CD8-positive, alpha-beta memory T cell (primary cell): ENCODE data around the gene ZNF165. TPM values are rescaled to one million over a fixed set of nuclear protein-coding genes. Genes with fewer than 3 reads are reported as not detected.

Experiments
- CTCF ChIA-PET: fragments of 350-600 bp; sonication (Branson Sonifier 250); formaldehyde crosslinking; loops from one replicate; lab custom pipeline; 2021; ENCODE audit warnings: antibody characterized with exemption; lab: Charles Lee
- POLR2A ChIA-PET: fragments of 350-600 bp; sonication (Branson Sonifier 250); formaldehyde crosslinking; loops from one replicate; lab custom pipeline; 2021; ENCODE audit warnings: antibody characterized with exemption; lab: Charles Lee
- DNase-seq, 5 donors: peaks; one replicate each; pipeline versions ENCODE4 v3.0.0 to v3.0.0-alpha.2; 2020 to 2022; ENCODE audit warnings: mixed read lengths in 1 of 5
- H3K27ac ChIP-seq: one replicate; pipeline ENCODE4 v1.7.0; 2013; ENCODE audit warnings: low read depth, mild to moderate bottlenecking, low read length, moderate library complexity
- H3K27me3 ChIP-seq: 2 replicates; pipeline ENCODE4 v1.7.0; 2013; ENCODE audit warnings: low read length, mild to moderate bottlenecking; ENCODE audit not compliant: insufficient read depth, poor library complexity, severe bottlenecking
- H3K36me3 ChIP-seq: 2 replicates; pipeline ENCODE4 v1.7.0; 2013; ENCODE audit warnings: mild to moderate bottlenecking, low read length, moderate library complexity; ENCODE audit not compliant: insufficient read depth
- H3K4me1 ChIP-seq: 2 replicates; pipeline ENCODE4 v1.7.0; 2013; ENCODE audit warnings: mild to moderate bottlenecking, low read length, moderate library complexity; ENCODE audit not compliant: insufficient read depth
- H3K4me3 ChIP-seq: 2 replicates; pipeline ENCODE4 v1.7.0; 2013; ENCODE audit warnings: mild to moderate bottlenecking, low read length
- H3K9me3 ChIP-seq: 2 replicates; pipeline ENCODE4 v1.7.0; 2013; ENCODE audit warnings: mild to moderate bottlenecking, low read length
- H3K27ac Mint-ChIP-seq, 8 donors: one replicate each; pipeline ENCODE4 v1.8.0; 2020 to 2021; ENCODE audit warnings: mixed read lengths in 8 of 8, mild to moderate bottlenecking in 6 of 8, inconsistent platforms in 3 of 8, moderate library complexity in 3 of 8
- H3K27me3 Mint-ChIP-seq, 2 donors: one replicate each; pipeline ENCODE4 v1.8.0; 2020 to 2021; ENCODE audit warnings: mixed read lengths in 2 of 2, mild to moderate bottlenecking in 1 of 2, moderate library complexity in 1 of 2
- H3K36me3 Mint-ChIP-seq, 3 donors: one replicate each; pipeline ENCODE4 v1.8.0; 2020 to 2021; ENCODE audit warnings: mixed read lengths in 3 of 3, inconsistent platforms in 1 of 3, mild to moderate bottlenecking in 1 of 3
- H3K4me1 Mint-ChIP-seq, 3 donors: one replicate each; pipeline ENCODE4 v1.8.0; 2020 to 2021; ENCODE audit warnings: mixed read lengths in 3 of 3, inconsistent platforms in 1 of 3, mild to moderate bottlenecking in 1 of 3
- H3K4me3 Mint-ChIP-seq, 7 donors: one replicate each; pipeline ENCODE4 v1.8.0; 2020 to 2021; ENCODE audit warnings: mixed read lengths in 7 of 7, mild to moderate bottlenecking in 6 of 7, moderate library complexity in 4 of 7, inconsistent platforms in 2 of 7
- H3K9me3 Mint-ChIP-seq, 5 donors: one replicate each; pipeline ENCODE4 v1.8.0; 2020 to 2022; ENCODE audit warnings: mixed read lengths in 5 of 5, mild to moderate bottlenecking in 3 of 5, moderate library complexity in 2 of 5, inconsistent platforms in 1 of 5
- polyA plus RNA-seq: library from polyadenylated mRNA; unstranded; fragments of 300-500 nt; fragmentation: Illumina TruSeq; gene quantifications from one replicate; pipeline ENCODE4 v1.2.3, GENCODE V29; 2021
- total RNA-seq, 2 experiments: library from RNA; stranded (reverse); gene quantifications; one replicate each; pipeline ENCODE4 v1.2.3, GENCODE V29; 2021

The ZNF165 gene
- total and polyA plus RNA-seq, 3 experiments from 2014 or later, result 0.78 to 1.9 (median 1.6) TPM

GRCh38 chr6:28104392-28105244 is 24.2 kb downstream of the ZNF165 start:
- Mint-ChIP-seq H3K36me3 (peaks cover 3 to 8% (median 6%) of the 10 kb centered on the region in 3 donors), H3K27ac (peak overlapping the region; percentile 81 to 97 (median 95)), H3K4me3 (peak overlapping the region; percentile 91 to 94 (median 93)), H3K4me1 (peaks cover 11 to 15% (median 11%) of the 10 kb centered on the region in 3 donors), H3K27me3 (peaks cover 14 to 16% of the 10 kb centered on the region in 2 donors), H3K9me3 (no peaks in the 10 kb centered on the region)
- H3K36me3 ChIP-seq, result no peaks in the 10 kb centered on the region
- ChIA-PET POLR2A (interaction anchor here (0.6 to 2.2 kb wide), 12 partner anchors 12 to 625 kb away, joined by 3 to 12 read pairs (median 4); partner anchors contain the start of genes ZKSCAN4, ZKSCAN8, ZSCAN16 and ZSCAN31), CTCF (interaction anchor here (0.8 to 2.1 kb wide), 16 partner anchors 8 to 257 kb away, joined by 3 to 14 read pairs (median 4); partner anchors contain the start of genes ZKSCAN4 and ZSCAN16)
- H3K27me3 ChIP-seq, result no peaks in the 10 kb centered on the region
- H3K4me1 ChIP-seq, result no peaks in the 10 kb centered on the region
- no peaks in the 10 kb centered on the region for H3K9me3 ChIP-seq
- peak overlapping the region; percentile 78 for H3K27ac ChIP-seq
- H3K4me3 ChIP-seq, result peak overlapping the region; percentile 64
- peak; percentile 77 to 89 (median 81) for DNase-seq

- Histone ChIP-seq H3K27ac (peak overlapping the region; percentile 78), H3K9me3 (no peaks in the 10 kb centered on the region), H3K4me1 (no peaks in the 10 kb centered on the region), H3K36me3 (no peaks in the 10 kb centered on the region), H3K4me3 (peak overlapping the region; percentile 64), H3K27me3 (no peaks in the 10 kb centered on the region)
- Mint-ChIP-seq H3K27me3 (peaks cover 9 to 17% of the 10 kb centered on the region in 2 donors), H3K36me3 (peaks cover 3 to 8% (median 4%) of the 10 kb centered on the region in 3 donors), H3K27ac (peak overlapping the region; percentile 51 to 97 (median 90)), H3K4me3 (peak overlapping the region; percentile 91 to 94 (median 93)), H3K4me1 (peaks cover 11 to 15% (median 11%) of the 10 kb centered on the region in 3 donors), H3K9me3 (no peaks in the 10 kb centered on the region)
- ChIA-PET POLR2A (interaction anchor here (0.9 to 2.2 kb wide), 10 partner anchors 12 to 626 kb away, joined by 3 to 12 read pairs (median 4); partner anchors contain the start of genes ZKSCAN4, ZKSCAN8 and ZSCAN31), CTCF (interaction anchor here (0.8 to 2.1 kb wide), 14 partner anchors 9 to 256 kb away, joined by 3 to 14 read pairs (median 4); partner anchors contain the start of genes ZKSCAN4 and ZSCAN16)
- no peak for DNase-seq
Measured at GRCh38 chr6:28105245-28105639, 24.9 kb downstream of the ZNF165 start.

- DNase-seq, result no peak
- H3K9me3 ChIP-seq, result no peaks in the 10 kb centered on the region
- H3K4me1 Mint-ChIP-seq, result peaks cover 11 to 15% (median 11%) of the 10 kb centered on the region in 3 donors
- no peaks in the 10 kb centered on the region for H3K27me3 ChIP-seq
- H3K27ac ChIP-seq, result no peak overlapping the region
- H3K27me3 Mint-ChIP-seq, result peaks cover 4 to 11% of the 10 kb centered on the region in 2 donors
- H3K36me3 Mint-ChIP-seq, result peaks cover 0 to 8% (median 3%) of the 10 kb centered on the region in 3 donors
- no peaks in the 10 kb centered on the region for H3K9me3 Mint-ChIP-seq
- H3K27ac Mint-ChIP-seq, result no peak overlapping the region
- H3K4me1 ChIP-seq, result no peaks in the 10 kb centered on the region
- no peak overlapping the region for H3K4me3 Mint-ChIP-seq
- H3K36me3 ChIP-seq, result no peaks in the 10 kb centered on the region
- H3K4me3 ChIP-seq, result no peak overlapping the region
- ChIA-PET CTCF (interaction anchor here (1.2 kb wide), 1 partner anchor 249 kb away, joined by 4 read pairs; no protein-coding TSS in a partner anchor), POLR2A (no interaction called here)
Measured at GRCh38 chr6:28107506-28107905, 27.1 kb downstream of the ZNF165 start.

GRCh38 chr6:28111964-28112363 is 31.6 kb downstream of the ZNF165 start:
- H3K27me3 ChIP-seq, result no peaks in the 10 kb centered on the region

GRCh38 chr6:28115799-28116198 is 35.4 kb downstream of the ZNF165 start:
- Histone ChIP-seq H3K27me3 (no peaks in the 10 kb centered on the region), H3K36me3 (peaks cover 15% of the 10 kb centered on the region), H3K4me3 (no peak overlapping the region), H3K9me3 (no peaks in the 10 kb centered on the region), H3K4me1 (no peaks in the 10 kb centered on the region), H3K27ac (no peak overlapping the region)
- Mint-ChIP-seq H3K4me1 (no peaks in the 10 kb centered on the region), H3K36me3 (peaks cover 11 to 53% (median 15%) of the 10 kb centered on the region in 3 donors), H3K27ac (no peak overlapping the region), H3K27me3 (no peaks in the 10 kb centered on the region), H3K9me3 (no peaks in the 10 kb centered on the region), H3K4me3 (no peak overlapping the region)
- ChIA-PET CTCF (interaction anchor here (1.3 kb wide), 1 partner anchor 11 kb away, joined by 7 read pairs; no protein-coding TSS in a partner anchor), POLR2A (no interaction called here)
- no peak for DNase-seq

More at GRCh38 chr6:28111964-28112363, 31.6 kb downstream of the ZNF165 start:
- H3K9me3 ChIP-seq, result no peaks in the 10 kb centered on the region
- no peak overlapping the region for H3K4me3 ChIP-seq
- ChIA-PET CTCF (interaction anchor here (0.8 kb wide), 1 partner anchor 12 kb away, joined by 4 read pairs; the partner anchor contains the start of gene ZSCAN16), POLR2A (no interaction called here)
- no peak overlapping the region for H3K27ac ChIP-seq
- H3K4me1 ChIP-seq, result no peaks in the 10 kb centered on the region
- H3K36me3 Mint-ChIP-seq, result peaks cover 5 to 29% (median 10%) of the 10 kb centered on the region in 3 donors
- H3K36me3 ChIP-seq, result peaks cover 9% of the 10 kb centered on the region
- no peak overlapping the region for H3K27ac Mint-ChIP-seq
- H3K27me3 Mint-ChIP-seq, result peaks cover 4 to 9% of the 10 kb centered on the region in 2 donors
- H3K4me1 Mint-ChIP-seq, result no peaks in the 10 kb centered on the region
- DNase-seq, result no peak
- H3K9me3 Mint-ChIP-seq, result no peaks in the 10 kb centered on the region
- no peak overlapping the region for H3K4me3 Mint-ChIP-seq

- H3K36me3 ChIP-seq, result peaks cover 15% of the 10 kb centered on the region
- Mint-ChIP-seq H3K9me3 (no peaks in the 10 kb centered on the region), H3K4me3 (no peak overlapping the region), H3K27me3 (no peaks in the 10 kb centered on the region), H3K27ac (peak overlapping the region in 1 of 8 donors; percentile 22), H3K36me3 (peaks cover 11 to 60% (median 19%) of the 10 kb centered on the region in 3 donors), H3K4me1 (no peaks in the 10 kb centered on the region)
- no peak overlapping the region for H3K27ac ChIP-seq
- H3K4me3 ChIP-seq, result no peak overlapping the region
- CTCF ChIA-PET, result interaction anchor here (0.8 to 1.1 kb wide), 2 partner anchors 13 to 238 kb away, joined by 3 to 4 read pairs; no protein-coding TSS in a partner anchor
- DNase-seq, result no peak
- POLR2A ChIA-PET, result interaction anchor here (1.0 kb wide), 1 partner anchor 13 kb away, joined by 3 read pairs; no protein-coding TSS in a partner anchor
- no peaks in the 10 kb centered on the region for H3K27me3 ChIP-seq
- no peaks in the 10 kb centered on the region for H3K4me1 ChIP-seq
- no peaks in the 10 kb centered on the region for H3K9me3 ChIP-seq
Measured at GRCh38 chr6:28117386-28118050, 37.1 kb downstream of the ZNF165 start.

- POLR2A ChIA-PET, result no interaction called here
- H3K9me3 Mint-ChIP-seq, result no peaks in the 10 kb centered on the region
- no peaks in the 10 kb centered on the region for H3K27me3 Mint-ChIP-seq
Measured at GRCh38 chr6:28118217-28118616, 37.8 kb downstream of the ZNF165 start.

More at GRCh38 chr6:28118217-28118616, 37.8 kb downstream of the ZNF165 start:
- peak overlapping the region in 1 of 7 donors; percentile 57 for H3K4me3 Mint-ChIP-seq
- H3K4me1 ChIP-seq, result no peaks in the 10 kb centered on the region
- no peaks in the 10 kb centered on the region for H3K27me3 ChIP-seq
- H3K27ac Mint-ChIP-seq, result peak overlapping the region in 1 of 8 donors; percentile 27
- H3K4me3 ChIP-seq, result no peak overlapping the region
- peaks cover under 1 to 1% (median 1%) of the 10 kb centered on the region in 3 donors for H3K4me1 Mint-ChIP-seq
- CTCF ChIA-PET, result no interaction called here
- H3K9me3 ChIP-seq, result no peaks in the 10 kb centered on the region
- H3K27ac ChIP-seq, result no peak overlapping the region
- peaks cover 11 to 63% (median 22%) of the 10 kb centered on the region in 3 donors for H3K36me3 Mint-ChIP-seq
- no peak for DNase-seq
- peaks cover 15% of the 10 kb centered on the region for H3K36me3 ChIP-seq
